Inflammatory macrophage treated with lipopolysaccharide for 4 hours (primary cell): Measurements from ENCODE around the gene TRIOBP.
"Not testable (repeated sequence)": the region's sequence is repeated elsewhere in the genome, so short reads cannot be mapped to it uniquely, and the experiment has no call there.

Experiments used
- DNase-seq: peaks from one replicate; pipeline ENCODE4 v3.0.0-alpha.2; 2020

TRIOBP gene, protein sequence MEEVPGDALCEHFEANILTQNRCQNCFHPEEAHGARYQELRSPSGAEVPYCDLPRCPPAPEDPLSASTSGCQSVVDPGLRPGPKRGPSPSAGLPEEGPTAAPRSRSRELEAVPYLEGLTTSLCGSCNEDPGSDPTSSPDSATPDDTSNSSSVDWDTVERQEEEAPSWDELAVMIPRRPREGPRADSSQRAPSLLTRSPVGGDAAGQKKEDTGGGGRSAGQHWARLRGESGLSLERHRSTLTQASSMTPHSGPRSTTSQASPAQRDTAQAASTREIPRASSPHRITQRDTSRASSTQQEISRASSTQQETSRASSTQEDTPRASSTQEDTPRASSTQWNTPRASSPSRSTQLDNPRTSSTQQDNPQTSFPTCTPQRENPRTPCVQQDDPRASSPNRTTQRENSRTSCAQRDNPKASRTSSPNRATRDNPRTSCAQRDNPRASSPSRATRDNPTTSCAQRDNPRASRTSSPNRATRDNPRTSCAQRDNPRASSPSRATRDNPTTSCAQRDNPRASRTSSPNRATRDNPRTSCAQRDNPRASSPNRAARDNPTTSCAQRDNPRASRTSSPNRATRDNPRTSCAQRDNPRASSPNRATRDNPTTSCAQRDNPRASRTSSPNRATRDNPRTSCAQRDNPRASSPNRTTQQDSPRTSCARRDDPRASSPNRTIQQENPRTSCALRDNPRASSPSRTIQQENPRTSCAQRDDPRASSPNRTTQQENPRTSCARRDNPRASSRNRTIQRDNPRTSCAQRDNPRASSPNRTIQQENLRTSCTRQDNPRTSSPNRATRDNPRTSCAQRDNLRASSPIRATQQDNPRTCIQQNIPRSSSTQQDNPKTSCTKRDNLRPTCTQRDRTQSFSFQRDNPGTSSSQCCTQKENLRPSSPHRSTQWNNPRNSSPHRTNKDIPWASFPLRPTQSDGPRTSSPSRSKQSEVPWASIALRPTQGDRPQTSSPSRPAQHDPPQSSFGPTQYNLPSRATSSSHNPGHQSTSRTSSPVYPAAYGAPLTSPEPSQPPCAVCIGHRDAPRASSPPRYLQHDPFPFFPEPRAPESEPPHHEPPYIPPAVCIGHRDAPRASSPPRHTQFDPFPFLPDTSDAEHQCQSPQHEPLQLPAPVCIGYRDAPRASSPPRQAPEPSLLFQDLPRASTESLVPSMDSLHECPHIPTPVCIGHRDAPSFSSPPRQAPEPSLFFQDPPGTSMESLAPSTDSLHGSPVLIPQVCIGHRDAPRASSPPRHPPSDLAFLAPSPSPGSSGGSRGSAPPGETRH (N-terminal part only)

DNA sequence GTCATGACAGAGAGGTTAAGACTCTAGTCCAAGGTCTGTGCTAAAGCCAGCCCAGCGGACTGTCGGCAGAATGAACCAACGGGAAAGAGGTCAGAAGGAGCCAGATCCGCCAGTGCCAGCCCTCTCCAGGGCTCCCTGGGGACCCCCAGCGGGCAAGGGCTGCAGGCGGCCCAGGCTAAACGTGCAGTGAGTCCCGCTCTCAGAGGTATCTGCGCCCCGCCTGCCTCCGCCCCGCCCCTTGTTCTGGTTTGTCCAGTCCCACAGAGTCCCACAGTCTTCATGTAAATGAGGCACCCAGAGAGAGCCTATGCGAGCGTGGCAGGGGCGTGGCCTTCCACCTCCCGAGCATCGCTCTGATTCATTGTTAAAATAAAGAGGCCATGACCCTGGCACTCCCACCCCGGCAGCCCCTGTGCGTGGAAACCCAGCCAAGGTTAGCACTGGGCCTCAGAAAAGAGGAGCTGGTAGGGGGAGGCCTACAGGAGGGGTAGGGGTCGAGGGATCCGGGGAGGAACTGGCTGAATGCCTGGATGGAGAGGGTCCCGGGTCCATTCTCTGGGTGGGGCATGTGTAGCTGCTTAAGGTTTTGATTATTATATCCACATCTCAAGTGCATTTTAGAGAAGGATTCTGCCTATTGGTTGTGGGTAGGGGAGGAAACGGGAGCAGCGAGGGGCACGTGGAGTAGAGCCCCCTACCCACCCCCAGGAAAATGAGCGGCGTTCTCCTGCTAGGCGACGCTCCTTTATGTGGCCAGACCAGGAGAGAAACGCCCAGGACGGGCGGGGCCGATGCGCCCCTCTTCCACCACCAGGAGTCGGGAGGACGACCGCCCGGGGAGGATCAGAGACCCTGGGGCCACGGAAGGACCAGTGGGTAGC is at the start of gene TRIOBP:
Gene TRIOBP (plus strand): TSS at position 392 of the 881 bp plus-strand sequence. CDS start 4,318 bp downstream, outside the sequence.
- DNase-seq = peak; percentile 88

DNA sequence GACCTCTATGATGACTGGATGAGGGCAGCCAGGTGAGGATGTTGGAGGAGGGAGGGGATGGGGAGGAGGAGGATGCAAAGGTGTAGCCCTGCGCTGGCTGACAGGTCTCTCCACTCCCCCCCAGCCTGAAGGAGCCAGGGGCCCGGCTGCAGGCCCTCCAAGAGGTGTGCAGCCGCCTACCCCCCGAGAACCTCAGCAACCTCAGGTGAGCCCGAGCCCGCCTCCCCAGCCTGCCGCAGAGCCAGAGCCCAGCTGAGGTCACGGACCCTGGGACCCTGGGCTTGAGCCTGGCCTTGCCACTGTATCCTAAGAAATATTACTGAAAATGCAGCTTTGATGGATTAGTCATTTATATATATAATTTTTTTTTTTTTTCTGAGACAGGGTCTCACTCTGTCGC is 49.5 kb upstream of the TRIOBP start:
- no peak for DNase-seq

DNA sequence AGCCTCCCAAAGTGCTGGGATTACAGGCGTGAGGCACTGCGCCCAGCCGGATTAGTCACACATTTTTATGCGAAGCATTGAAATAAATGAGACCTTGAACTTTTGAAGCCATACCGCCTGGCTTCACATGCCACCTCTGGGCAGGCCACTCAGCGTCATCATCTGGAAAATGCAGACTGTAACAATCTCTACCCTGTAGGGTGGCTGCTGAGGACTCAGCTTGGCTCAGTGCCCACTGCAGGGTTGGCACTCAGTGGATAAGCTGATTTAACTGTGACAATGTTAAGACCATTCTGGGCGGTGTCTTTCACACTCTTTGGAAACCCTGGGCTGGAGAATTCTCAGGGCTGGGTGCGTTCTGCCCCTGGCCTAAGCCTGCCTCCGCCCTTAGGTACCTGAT is 48.9 kb upstream of the TRIOBP start:
- no peak for DNase-seq

DNA sequence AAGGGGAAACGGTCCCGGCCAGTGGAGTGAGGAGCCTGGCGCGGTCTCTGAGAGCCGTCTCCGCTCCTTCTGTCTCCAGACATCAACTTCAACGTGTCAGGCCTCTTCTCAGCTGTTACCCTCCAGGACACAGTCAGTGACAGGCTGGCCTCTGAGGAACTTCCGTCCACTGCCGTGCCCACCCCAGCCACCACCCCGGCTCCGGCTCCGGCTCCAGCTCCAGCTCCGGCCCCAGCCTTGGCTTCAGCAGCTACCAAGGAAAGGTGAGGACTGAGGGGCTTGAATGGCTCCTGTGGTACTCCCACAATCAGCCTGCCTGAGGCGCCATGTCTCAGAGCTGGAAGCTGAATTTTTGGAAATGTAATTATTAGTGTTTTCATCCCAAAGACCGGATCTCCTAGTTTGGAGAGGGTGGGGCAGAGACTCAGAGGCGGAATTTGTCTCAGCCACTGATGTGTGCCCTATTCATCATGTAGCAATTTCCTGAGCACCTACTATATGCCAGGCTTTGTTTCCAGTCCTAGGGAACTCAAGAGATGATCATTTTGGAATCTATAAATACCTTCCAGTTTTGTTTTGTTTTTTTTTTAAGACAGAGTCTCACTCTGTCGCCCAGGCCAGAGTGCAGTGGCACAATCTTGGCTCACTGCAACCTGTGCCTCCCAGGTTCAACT is 46.2 kb upstream of the TRIOBP start:
- DNase-seq = no peak

DNA sequence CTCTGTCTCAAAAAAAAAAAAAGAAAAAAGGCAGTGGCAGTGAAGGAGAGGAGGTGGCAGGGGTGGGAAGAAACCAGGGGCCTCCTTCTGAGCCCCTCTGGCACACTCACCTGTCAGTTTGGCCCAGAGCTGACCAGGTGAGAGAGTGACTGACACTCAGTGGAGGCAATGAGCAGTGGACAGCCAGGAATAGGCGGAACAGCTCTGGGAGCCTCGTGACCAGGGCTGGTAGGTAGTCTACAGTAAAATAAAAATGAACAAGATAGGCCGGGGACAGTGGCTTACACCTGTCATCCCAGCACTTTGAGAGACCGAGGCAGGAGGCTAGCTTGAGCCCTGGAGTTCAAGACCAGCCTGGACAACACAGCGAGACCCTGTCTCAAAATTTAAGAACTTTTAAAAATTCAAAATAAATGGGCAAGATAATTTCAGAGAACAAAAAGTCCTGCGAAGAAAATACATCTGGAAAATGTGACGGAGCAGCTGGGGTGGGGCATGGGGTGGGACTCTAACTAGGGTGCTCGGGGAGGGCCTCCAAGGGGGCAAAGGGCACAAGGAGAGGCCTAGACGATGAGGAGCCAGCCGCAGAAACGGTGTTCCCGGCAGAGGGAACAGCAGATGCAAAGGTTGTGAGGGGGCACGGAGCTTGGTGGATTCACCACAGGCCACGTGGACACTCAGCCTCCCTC is 42.1 kb upstream of the TRIOBP start:
- DNase-seq = no peak

DNA sequence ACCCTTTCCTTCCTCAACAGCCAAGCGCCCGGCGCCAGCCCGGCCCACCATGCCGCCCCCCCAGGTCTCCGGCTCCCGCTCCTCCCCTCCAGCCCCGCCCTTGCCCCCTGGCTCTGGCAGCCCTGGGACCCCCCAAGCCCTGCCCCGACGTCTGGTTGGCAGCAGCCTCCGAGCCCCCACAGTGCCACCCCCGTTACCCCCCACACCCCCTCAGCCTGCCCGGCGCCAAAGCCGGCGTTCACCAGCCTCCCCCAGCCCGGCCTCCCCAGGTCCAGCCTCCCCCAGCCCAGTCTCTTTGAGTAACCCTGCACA is 41.6 kb upstream of the TRIOBP start:
- no peak for DNase-seq

DNA sequence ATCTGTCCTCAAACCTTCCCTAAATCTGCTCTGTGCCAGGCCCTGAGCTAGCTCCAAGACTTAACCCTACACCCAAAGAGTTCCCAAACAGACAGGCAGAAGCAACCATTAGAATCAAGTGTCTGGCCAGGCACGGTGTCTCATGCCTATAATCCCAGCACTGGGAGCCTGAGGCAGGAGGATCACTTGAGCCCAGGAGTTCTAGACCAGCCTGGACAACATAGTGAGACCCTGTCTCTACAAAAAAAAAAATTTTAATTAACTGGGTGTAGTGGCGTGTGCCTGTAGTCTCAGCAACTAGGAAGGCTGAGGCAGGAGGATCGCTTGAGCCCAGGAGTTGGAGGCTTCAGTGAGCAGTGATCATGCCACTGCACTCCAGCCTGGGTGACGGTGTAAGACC is 40.3 kb upstream of the TRIOBP start:
- not testable (repeated sequence) for DNase-seq

DNA sequence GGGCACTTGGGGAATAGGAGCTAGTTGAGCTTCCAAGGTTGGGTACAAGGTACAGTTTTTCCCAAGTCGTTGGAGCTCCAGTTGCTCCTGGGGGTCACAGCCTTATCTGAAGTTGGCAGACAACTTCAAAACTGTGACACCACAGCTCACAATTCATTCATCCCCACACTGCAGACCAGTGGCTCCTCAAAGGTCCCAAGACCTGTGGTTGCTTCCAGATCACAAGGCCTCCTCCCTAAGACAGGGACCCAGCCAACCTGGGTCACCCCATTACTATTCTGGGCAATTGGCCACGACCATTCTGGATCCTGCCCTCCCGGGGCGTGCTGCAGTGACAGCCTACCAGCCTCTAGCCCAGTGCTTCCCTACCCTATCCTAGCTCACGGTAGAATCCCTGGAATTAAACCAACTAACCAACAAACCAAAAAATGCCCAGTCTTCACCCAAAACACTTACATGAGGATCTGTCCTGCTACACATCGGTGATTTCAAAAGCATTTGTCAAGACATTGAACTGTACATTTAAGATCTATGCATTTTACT is 39.2 kb upstream of the TRIOBP start:
- DNase-seq = no peak

DNA sequence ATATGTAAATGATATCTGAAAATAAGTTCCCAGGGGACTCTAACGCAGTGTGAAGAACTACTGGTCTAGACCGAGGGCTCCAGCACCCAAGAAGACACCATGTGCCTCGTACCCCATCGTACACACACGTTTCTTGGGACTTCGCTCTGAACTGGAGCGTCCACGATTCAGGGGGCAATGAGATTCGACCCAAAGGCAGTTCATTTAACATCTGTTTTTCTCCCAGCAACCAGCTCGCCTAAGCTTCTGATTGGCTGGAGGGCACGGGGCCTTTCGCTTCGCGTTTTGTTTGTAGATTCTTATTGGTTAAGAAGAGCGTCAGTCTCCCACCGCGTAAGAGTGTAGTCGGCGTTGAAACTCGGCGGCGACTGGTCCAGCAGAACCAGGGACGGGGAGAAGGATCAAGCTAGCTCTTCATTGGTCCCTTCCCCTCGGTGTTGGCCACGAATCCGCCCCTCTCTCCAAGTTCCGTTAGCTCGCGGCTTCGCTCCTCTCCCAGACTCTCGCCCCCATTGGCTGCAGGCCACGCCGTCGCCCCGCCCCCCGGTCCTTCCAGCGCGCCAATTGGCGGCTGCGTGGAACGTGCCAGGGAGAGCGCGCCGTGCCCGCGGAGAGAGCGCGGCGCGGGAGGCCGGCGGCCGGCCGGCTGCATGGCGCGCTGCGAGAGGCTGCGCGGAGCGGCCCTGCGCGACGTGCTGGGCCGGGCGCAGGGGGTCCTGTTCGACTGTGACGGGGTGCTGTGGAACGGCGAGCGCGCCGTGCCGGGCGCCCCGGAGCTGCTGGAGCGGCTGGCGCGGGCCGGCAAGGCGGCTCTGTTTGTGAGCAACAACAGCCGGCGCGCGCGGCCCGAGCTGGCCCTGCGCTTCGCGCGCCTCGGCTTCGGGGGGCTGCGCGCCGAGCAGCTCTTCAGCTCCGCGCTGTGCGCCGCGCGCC is 38.4 kb upstream of the TRIOBP start, which contains the start of gene PDXP:
Gene PDXP (plus strand): TSS at position 591 of the 933 bp plus-strand sequence. CDS start 60 bp downstream, at position 651.
- peak; percentile 100 for DNase-seq

DNA sequence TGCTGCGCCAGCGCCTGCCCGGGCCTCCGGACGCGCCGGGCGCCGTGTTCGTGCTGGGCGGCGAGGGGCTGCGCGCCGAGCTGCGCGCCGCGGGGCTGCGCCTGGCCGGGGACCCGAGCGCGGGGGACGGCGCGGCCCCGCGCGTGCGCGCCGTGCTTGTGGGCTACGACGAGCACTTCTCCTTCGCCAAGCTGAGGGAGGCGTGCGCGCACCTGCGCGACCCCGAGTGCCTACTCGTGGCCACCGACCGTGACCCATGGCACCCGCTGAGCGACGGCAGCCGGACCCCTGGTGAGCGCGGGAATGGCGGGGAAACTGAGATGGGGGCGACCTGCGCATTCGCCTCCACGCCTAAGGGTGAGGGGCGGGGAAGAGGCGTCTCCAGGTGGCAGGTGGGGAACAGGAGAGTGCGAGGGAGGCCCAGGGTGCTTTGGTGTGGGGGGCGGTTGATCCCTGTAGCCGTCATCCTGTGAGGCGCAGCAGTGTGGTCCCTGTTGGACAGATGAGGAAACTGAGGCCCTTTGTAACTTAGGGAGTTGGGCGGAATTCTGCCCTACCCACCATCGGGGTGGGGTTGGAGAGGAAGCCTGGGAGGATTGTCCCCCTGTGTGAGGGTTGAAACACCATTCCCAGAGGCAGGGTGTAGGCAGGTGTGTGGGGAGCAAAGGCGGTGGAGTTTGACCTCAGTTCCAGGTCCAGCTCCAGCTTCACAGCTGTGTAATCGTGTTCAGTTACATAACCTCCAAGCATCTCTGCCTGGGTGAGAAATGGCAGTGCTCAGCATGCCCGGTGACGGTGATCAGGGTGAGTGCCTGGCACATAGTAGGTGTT is 37.6 kb upstream of the TRIOBP start:
- no peak for DNase-seq

DNA sequence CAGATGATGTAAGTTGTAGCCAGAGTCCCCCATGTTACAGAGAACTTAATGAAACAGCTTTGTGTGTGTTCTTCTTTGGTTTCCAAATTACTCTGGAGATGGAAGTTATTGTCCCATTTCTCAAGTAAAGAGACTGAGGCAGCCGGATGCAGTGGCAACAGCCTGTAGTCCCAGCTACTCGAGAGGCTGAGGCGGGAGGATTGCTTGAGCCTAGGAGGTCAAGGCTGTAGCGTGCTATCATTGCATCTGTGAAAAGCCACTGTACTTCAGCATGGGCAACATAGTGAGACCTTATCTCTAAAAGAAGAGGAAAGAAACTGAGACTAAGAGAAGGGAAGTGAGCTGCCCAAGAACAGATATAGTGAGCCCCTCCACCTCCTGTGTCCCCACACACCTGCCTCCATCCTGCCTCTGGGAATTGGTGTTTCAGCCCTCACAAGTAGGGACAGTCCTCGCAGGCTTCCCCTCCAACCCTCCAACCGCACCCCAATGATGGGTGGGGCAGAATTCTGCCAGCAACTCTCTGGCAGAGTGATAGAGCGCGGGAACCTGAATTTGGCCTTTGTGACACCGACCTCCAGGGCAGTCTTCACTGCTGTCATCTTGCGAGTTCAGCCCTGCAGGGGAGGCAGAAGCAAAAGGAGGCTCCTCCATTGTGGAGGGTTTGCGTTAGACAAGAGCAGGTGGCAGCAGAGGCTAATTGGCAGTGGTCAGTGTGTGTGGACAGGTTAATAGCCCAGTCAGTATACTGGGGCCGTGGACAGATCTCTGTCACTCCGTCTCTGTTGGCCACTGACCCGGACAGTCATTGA is 36.7 kb upstream of the TRIOBP start:
- no peak for DNase-seq

DNA sequence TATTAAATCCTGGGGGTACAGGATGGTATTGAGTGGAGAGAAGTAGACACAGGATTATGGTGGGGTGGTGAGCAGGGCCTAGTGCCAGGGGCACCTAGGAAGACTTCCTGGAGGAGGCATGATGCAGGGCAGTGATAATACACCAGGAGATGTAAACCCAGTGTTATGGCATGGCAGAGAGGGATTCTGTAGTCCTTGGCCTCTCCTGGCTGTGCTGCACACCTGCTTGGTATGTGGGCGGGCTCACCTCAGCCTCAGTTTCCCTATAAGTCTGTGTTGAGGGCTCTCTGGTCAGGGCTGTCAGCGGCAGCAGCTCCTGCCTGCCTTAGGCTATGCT is 36.2 kb upstream of the TRIOBP start:
- no peak for DNase-seq

DNA sequence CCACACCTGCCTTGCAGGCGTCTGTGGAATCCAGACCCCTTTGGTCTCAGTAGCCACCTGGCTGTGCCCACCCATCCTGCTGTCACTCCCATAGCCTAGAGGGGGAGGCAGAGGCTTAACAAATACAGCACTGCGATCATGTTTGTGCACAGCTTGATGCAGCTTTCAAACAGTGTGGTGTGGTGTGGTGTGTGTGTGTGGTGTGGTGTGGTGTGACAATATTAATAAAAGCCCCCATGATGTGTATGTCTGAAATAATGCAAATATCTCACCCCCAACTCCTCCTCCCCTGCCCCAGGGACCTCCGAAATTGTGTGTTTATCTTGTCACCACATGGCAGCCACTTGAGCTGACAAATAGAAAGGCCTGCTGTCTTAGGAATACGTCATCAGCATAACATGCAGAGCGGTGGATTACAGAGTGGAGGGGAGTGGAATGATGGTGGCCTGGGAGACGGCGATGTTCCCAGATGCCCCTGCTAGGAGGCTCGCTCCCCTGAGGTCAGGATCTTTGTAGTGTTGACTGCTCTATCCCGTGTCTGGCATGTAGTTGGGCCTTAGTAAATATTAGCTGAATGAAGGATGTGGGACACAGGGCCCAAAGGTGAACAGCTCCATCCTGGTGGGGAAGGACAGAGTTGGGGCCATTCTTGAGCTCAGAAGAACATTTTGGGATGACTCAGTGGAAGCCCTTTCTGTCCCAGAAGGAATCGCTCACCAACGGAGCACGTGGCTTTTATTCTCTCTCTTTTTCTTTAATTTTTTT is 35.5 kb upstream of the TRIOBP start:
- DNase-seq = no peak

DNA sequence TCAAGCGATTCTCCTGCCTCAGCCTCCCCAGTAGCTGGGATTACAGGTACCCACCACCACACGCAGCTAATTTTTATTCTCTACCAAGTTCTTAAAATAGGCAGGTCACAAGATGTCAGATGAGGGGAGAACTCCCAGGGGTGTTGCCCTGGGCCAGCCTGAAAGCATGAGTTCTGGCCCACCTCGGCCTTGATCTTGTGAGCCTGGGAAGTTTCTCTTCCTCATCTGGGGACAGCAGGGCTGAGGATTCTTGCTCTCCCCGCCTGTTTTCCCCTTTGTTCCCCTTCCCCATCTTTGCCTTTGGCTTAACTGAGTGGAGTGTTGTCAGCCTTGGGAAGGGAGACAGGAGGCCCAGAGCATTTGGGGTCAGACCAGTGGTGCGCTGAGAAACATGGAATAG is 34.8 kb upstream of the TRIOBP start:
- peak; percentile 59 for DNase-seq

DNA sequence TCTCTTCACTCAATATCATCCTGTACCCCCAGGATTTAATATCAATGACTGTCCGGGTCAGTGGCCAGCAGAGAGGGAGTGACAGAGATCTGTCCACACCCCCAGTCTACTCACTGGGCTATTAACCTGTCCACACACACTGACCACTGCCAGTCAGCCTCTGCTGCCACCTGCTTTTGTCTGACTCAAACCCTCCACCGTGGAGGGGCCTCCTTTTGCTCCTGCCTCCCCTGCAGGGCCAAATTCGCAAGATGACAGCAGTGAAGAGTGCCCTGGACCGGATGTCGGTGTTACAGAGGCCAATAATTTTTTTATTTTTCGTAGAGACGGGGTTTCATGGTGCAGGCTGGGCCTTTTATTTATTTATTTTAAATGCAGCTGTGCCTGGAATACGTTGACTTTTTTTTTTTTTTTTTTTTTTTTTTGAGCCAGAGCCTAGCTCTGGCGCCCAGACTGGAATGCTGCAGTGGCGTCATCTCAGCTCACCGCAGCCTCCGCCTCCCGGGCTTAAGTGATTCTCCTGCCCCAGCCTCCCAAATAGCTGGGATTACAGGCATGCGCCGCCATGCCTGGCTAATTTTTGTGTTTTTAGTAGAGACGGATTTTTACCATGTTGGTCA is 33.2 kb upstream of the TRIOBP start:
- no peak for DNase-seq
